Neural progenitor cell (in vitro differentiated cells): Measurements from ENCODE around the gene SERPINB11. TPM values are rescaled to one million over a fixed set of nuclear protein-coding genes. Genes with fewer than 3 reads are reported as not detected.
"Not testable (repeated sequence)": the region's sequence is repeated elsewhere in the genome, so short reads cannot be mapped to it uniquely, and the experiment has no call there.

Experiments
- DNase-seq: peaks from one replicate; pipeline ENCODE4 v3.0.0-alpha.2; 2016; ENCODE audit warnings: low spot score
- H2AFZ ChIP-seq: fragments of 200-600 bp; sonication (generic); replicated peaks from 2 replicates; pipeline ENCODE4 v1.6.1; 2016; ENCODE audit warnings: antibody characterized with exemption
- H3F3A ChIP-seq: fragments of 200-600 bp; sonication (generic); 2 replicates; pipeline ENCODE4 v1.6.1; 2016; ENCODE audit warnings: antibody characterized with exemption, low read depth
- H3K27ac ChIP-seq: fragments of 200-600 bp; sonication (generic); 2 replicates; pipeline ENCODE4 v1.5.1; 2016; ENCODE audit warnings: mild to moderate bottlenecking
- H3K27me3 ChIP-seq: fragments of 200-600 bp; sonication (generic); 2 replicates; pipeline ENCODE4 v1.6.1; 2016; ENCODE audit warnings: mild to moderate bottlenecking, moderate library complexity
- H3K36me3 ChIP-seq: fragments of 200-600 bp; sonication (generic); 2 replicates; pipeline ENCODE4 v1.5.1; 2016
- H3K4me1 ChIP-seq: fragments of 200-600 bp; sonication (generic); 2 replicates; pipeline ENCODE4 v1.6.1; 2016; ENCODE audit warnings: mixed run types
- H3K4me2 ChIP-seq: fragments of 200-600 bp; sonication (generic); 2 replicates; pipeline ENCODE4 v1.6.1; 2016
- H3K4me3 ChIP-seq: fragments of 200-600 bp; sonication (generic); 2 replicates; pipeline ENCODE4 v1.5.1; 2016
- H3K79me2 ChIP-seq: fragments of 200-600 bp; sonication (generic); 2 replicates; pipeline ENCODE4 v1.6.1; 2016; ENCODE audit warnings: low read depth
- H3K9ac ChIP-seq: fragments of 200-600 bp; sonication (generic); 2 replicates; pipeline ENCODE4 v1.6.1; 2016
- H3K9me3 ChIP-seq: fragments of 200-600 bp; sonication (generic); 2 replicates; pipeline ENCODE4 v1.5.1; 2016; ENCODE audit warnings: low read depth
- H4K20me1 ChIP-seq: fragments of 200-600 bp; sonication (generic); 2 replicates; pipeline ENCODE4 v1.6.1; 2016; ENCODE audit warnings: low read depth
- H3K27ac Mint-ChIP-seq: 3 replicates; pipeline ENCODE4 v1.8.0; 2021; ENCODE audit warnings: mixed read lengths
- H3K27me3 Mint-ChIP-seq: 2 replicates; pipeline ENCODE4 v1.8.0; 2022; ENCODE audit warnings: low read depth, mild to moderate bottlenecking, inconsistent platforms, moderate library complexity, mixed read lengths; ENCODE audit not compliant: insufficient read depth
- H3K36me3 Mint-ChIP-seq: 3 replicates; pipeline ENCODE4 v1.8.0; 2021; ENCODE audit warnings: mixed read lengths
- H3K4me1 Mint-ChIP-seq: 3 replicates; pipeline ENCODE4 v1.8.0; 2021; ENCODE audit warnings: mixed read lengths
- H3K4me3 Mint-ChIP-seq: 3 replicates; pipeline ENCODE4 v1.8.0; 2021; ENCODE audit warnings: mild to moderate bottlenecking, moderate library complexity, mixed read lengths
- H3K9me3 Mint-ChIP-seq: 3 replicates; pipeline ENCODE4 v1.8.0; 2020; ENCODE audit warnings: mixed read lengths
- CTCF ChIP-seq: fragments of 200-600 bp; sonication (generic); IDR thresholded peaks from 2 replicates; pipeline ENCODE4 v1.5.1; 2017; ENCODE audit warnings: antibody characterized with exemption, mild to moderate bottlenecking
- EZH2 ChIP-seq: fragments of 200-600 bp; sonication (generic); IDR thresholded peaks from 2 replicates; pipeline ENCODE4 v1.6.1; 2017; ENCODE audit warnings: antibody characterized with exemption, mild to moderate bottlenecking, moderate library complexity
- EZH2phosphoT487 ChIP-seq: fragments of 200-600 bp; sonication (generic); IDR thresholded peaks from 2 replicates; pipeline ENCODE4 v1.6.1; 2017; ENCODE audit warnings: antibody characterized with exemption
- total RNA-seq: library from RNA; depleted of rRNA; stranded (reverse); fragments of >200 nt; gene quantifications from 2 replicates; pipeline ENCODE4 v1.2.3, GENCODE V29; 2015; ENCODE audit warnings: low replicate concordance

The SERPINB11 gene
- not detected in 2 replicates for total RNA-seq

DNA sequence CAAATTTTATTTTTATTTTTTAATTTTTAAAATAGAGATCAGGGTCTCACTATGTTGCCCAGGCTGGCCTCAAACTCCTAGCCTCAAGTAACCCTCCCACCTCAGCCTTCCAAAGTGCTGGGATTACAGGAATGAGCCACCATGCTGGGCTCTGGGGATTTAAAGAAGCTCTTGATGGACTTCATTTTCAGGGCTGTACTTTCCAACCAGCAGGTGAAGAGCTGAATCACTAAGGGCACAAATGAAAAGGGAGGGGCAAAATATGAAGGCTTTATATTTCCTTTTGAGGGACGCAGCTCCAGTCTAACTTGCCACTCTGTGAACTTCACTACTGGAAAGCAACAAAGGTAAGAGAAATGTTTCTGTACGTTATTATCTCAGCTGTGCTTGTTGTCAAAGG is at the start of gene SERPINB11:
Gene SERPINB11 (plus strand): TSS at position 301 of the 400 bp plus-strand sequence. CDS start 7,234 bp downstream, outside the sequence.
- H4K20me1 ChIP-seq = no peaks in the 10 kb centered on the region
- no peak within 1 kb of the TSS for H2AFZ ChIP-seq
- no peak within 1 kb of the TSS for H3K4me2 ChIP-seq
- Mint-ChIP-seq H3K27me3 (no peaks in the 10 kb centered on the region), H3K27ac (no peak within 1 kb of the TSS), H3K9me3 (no peaks in the 10 kb centered on the region), H3K4me1 (no peaks in the 10 kb centered on the region), H3K4me3 (no peak within 1 kb of the TSS), H3K36me3 (no peaks in the 10 kb centered on the region)
- no peak for DNase-seq
- no peaks in the 10 kb centered on the region for H3K27me3 ChIP-seq
- TF ChIP-seq EZH2 = no peak
- TF ChIP-seq EZH2phosphoT487 = no peak
- no peak for TF ChIP-seq CTCF
- H3K9me3 ChIP-seq = no peaks in the 10 kb centered on the region
- no peaks in the 10 kb centered on the region for H3K79me2 ChIP-seq
- H3K4me1 ChIP-seq = no peaks in the 10 kb centered on the region
- no peak within 1 kb of the TSS for H3K27ac ChIP-seq
- H3K9ac ChIP-seq = no peak within 1 kb of the TSS
- H3K36me3 ChIP-seq = no peaks in the 10 kb centered on the region
- no peaks in the 10 kb centered on the region for H3F3A ChIP-seq
- no peak within 1 kb of the TSS for H3K4me3 ChIP-seq

- not testable (repeated sequence) for H3K36me3 ChIP-seq, DNase-seq, H3K36me3 Mint-ChIP-seq, H4K20me1 ChIP-seq, H3K9me3 Mint-ChIP-seq, H3K79me2 ChIP-seq, H3K4me1 Mint-ChIP-seq, H3K9ac ChIP-seq, H3K27ac ChIP-seq, H3K4me3 ChIP-seq, H3F3A ChIP-seq, H3K9me3 ChIP-seq, H3K4me3 Mint-ChIP-seq, H3K4me2 ChIP-seq, H3K27me3 Mint-ChIP-seq, H3K4me1 ChIP-seq, H2AFZ ChIP-seq, H3K27me3 ChIP-seq, H3K27ac Mint-ChIP-seq
Measured at GRCh38 chr18:63658920-63659319, 43.8 kb upstream of the SERPINB11 start.

GRCh38 chr18:63661750-63662149 is 41.0 kb upstream of the SERPINB11 start, which contains the start of gene SERPINB3:
Gene SERPINB3, minus strand, starts transcription at chr18:63661893. Its CDS starts 677 bp downstream, at chr18:63661216.
- H3K27ac ChIP-seq = not testable (repeated sequence)

DNA sequence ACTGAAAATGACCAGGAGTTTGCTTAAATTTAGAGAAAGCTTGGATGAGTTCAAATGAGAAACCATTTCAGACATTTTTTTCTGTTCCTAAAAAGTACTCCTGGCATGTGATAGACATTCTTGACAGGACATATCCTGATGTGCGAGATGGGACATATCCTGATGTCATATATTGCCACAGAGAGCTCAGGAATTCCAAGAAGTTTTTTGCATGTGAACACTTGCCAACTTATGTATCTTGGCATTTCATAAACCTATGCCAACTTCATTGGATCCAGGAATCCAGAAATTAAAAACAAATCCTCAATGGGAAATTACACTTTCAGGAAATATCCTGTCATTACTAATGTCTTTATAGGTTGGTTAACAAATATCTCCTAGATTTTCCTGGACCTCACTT is 38.2 kb upstream of the SERPINB11 start:
- H2AFZ ChIP-seq = no peak overlapping the region
- no peak for TF ChIP-seq EZH2
- TF ChIP-seq EZH2phosphoT487 = no peak
- TF ChIP-seq CTCF = no peak
- no peak overlapping the region for H3K9ac ChIP-seq
- H3K27me3 ChIP-seq = no peaks in the 10 kb centered on the region
- no peaks in the 10 kb centered on the region for H4K20me1 ChIP-seq
- H3K4me3 ChIP-seq = no peak overlapping the region
- Mint-ChIP-seq H3K27ac (no peak overlapping the region), H3K4me1 (no peaks in the 10 kb centered on the region), H3K9me3 (no peaks in the 10 kb centered on the region), H3K4me3 (no peak overlapping the region), H3K27me3 (peaks cover 2% of the 10 kb centered on the region), H3K36me3 (no peaks in the 10 kb centered on the region)
- H3F3A ChIP-seq = no peaks in the 10 kb centered on the region
- H3K4me1 ChIP-seq = no peaks in the 10 kb centered on the region
- no peak for DNase-seq
- no peaks in the 10 kb centered on the region for H3K36me3 ChIP-seq
- no peaks in the 10 kb centered on the region for H3K9me3 ChIP-seq
- no peak overlapping the region for H3K4me2 ChIP-seq
- H3K79me2 ChIP-seq = no peaks in the 10 kb centered on the region
- no peak overlapping the region for H3K27ac ChIP-seq

More at GRCh38 chr18:63661750-63662149, 41.0 kb upstream of the SERPINB11 start, which contains the start of gene SERPINB3:
- H3K36me3 ChIP-seq, DNase-seq, H3K4me2 ChIP-seq, H3K79me2 ChIP-seq, H3K27me3 ChIP-seq, H3K4me3 Mint-ChIP-seq, H3F3A ChIP-seq, H3K4me1 ChIP-seq, H3K36me3 Mint-ChIP-seq, H3K4me1 Mint-ChIP-seq, H2AFZ ChIP-seq, H3K4me3 ChIP-seq, H3K27ac Mint-ChIP-seq, H3K9ac ChIP-seq, H4K20me1 ChIP-seq, H3K9me3 ChIP-seq, H3K9me3 Mint-ChIP-seq, H3K27me3 Mint-ChIP-seq: not testable (repeated sequence)
